Thyroid gland (tissue), 4 donors: ENCODE data around the gene EIF4G1.

Experiments used
- POLR2A ChIP-seq, 2 donors: fragments of 450-650 bp; IDR thresholded peaks; one replicate each; pipeline ENCODE4 v1.6.1; 2017; ENCODE audit warnings: antibody characterized with exemption in 2 of 2, mild to moderate bottlenecking in 2 of 2, moderate library complexity in 1 of 2
- TF ChIP-seq, protein P1 (sequence below), 6 experiments: fragments of 200-600 bp in 3 of 6; fragments of 450-650 bp in 3 of 6; sonication (generic) in 3 of 6; IDR thresholded peaks; one replicate each; pipeline ENCODE4 v1.5.1; 2016 to 2019; ENCODE audit warnings: antibody characterized with exemption in 6 of 6, mild to moderate bottlenecking in 2 of 6, inconsistent platforms in 1 of 6, moderate library complexity in 1 of 6

DNA sequence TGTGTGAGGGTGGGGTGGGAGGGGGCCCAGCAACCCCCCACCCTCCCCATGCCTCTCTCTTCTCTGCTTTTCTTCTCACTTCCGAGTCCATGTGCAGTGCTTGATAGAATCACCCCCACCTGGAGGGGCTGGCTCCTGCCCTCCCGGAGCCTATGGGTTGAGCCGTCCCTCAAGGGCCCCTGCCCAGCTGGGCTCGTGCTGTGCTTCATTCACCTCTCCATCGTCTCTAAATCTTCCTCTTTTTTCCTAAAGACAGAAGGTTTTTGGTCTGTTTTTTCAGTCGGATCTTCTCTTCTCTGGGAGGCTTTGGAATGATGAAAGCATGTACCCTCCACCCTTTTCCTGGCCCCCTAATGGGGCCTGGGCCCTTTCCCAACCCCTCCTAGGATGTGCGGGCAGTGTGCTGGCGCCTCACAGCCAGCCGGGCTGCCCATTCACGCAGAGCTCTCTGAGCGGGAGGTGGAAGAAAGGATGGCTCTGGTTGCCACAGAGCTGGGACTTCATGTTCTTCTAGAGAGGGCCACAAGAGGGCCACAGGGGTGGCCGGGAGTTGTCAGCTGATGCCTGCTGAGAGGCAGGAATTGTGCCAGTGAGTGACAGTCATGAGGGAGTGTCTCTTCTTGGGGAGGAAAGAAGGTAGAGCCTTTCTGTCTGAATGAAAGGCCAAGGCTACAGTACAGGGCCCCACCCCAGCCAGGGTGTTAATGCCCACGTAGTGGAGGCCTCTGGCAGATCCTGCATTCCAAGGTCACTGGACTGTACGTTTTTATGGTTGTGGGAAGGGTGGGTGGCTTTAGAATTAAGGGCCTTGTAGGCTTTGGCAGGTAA lies 31.1 kb downstream of the EIF4G1 start:
- TF ChIP-seq POLR2A (IDR thresholded peaks at IDR 0.05): peak in 1 of 2 donors; percentile 64
- TF ChIP-seq, protein P1, sequence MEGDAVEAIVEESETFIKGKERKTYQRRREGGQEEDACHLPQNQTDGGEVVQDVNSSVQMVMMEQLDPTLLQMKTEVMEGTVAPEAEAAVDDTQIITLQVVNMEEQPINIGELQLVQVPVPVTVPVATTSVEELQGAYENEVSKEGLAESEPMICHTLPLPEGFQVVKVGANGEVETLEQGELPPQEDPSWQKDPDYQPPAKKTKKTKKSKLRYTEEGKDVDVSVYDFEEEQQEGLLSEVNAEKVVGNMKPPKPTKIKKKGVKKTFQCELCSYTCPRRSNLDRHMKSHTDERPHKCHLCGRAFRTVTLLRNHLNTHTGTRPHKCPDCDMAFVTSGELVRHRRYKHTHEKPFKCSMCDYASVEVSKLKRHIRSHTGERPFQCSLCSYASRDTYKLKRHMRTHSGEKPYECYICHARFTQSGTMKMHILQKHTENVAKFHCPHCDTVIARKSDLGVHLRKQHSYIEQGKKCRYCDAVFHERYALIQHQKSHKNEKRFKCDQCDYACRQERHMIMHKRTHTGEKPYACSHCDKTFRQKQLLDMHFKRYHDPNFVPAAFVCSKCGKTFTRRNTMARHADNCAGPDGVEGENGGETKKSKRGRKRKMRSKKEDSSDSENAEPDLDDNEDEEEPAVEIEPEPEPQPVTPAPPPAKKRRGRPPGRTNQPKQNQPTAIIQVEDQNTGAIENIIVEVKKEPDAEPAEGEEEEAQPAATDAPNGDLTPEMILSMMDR (IDR thresholded peaks at IDR 0.05): peak in 5 of 6 experiments; percentile 27 to 68 (median 57)
